CD4-positive, alpha-beta T cell treated with Interleukin-2 at 100 ng/mL for 4 hours (primary cell): ENCODE measurements around the gene DBH.

Experiments used
- DNase-seq: peaks from one replicate; pipeline ENCODE4 v3.0.0-alpha.2; 2020; ENCODE audit warnings: low spot score

Gene DBH

GRCh38 chr9:133643978-133644760 lies 8.0 kb downstream of the DBH start:
- DNase-seq = no peak

GRCh38 chr9:133645021-133645765 lies 9.0 kb downstream of the DBH start:
- no peak for DNase-seq

GRCh38 chr9:133647148-133647547 lies 11.0 kb downstream of the DBH start:
- no peak for DNase-seq

- no peak for DNase-seq
Measured at GRCh38 chr9:133647765-133648469, 11.8 kb downstream of the DBH start.

GRCh38 chr9:133649194-133649593 lies 13.0 kb downstream of the DBH start:
- DNase-seq = no peak

GRCh38 chr9:133650026-133650425 lies 13.9 kb downstream of the DBH start:
- no peak for DNase-seq

GRCh38 chr9:133653638-133654037 lies 17.5 kb downstream of the DBH start:
- DNase-seq = no peak

- no peak for DNase-seq
Measured at GRCh38 chr9:133654736-133655657, 18.8 kb downstream of the DBH start.

- DNase-seq = no peak
Measured at GRCh38 chr9:133655701-133656100, 19.5 kb downstream of the DBH start.

GRCh38 chr9:133656211-133657119 lies 20.3 kb downstream of the DBH start:
- peak; percentile 41 for DNase-seq

GRCh38 chr9:133657120-133657661 lies 21.0 kb downstream of the DBH start:
- no peak for DNase-seq

GRCh38 chr9:133658442-133659431 lies 22.6 kb downstream of the DBH start:
- no peak for DNase-seq

GRCh38 chr9:133659516-133659915 lies 23.4 kb downstream of the DBH start:
- no peak for DNase-seq

GRCh38 chr9:133661846-133662540 lies 25.8 kb downstream of the DBH start:
- no peak for DNase-seq

- no peak for DNase-seq
Measured at GRCh38 chr9:133664173-133665050, 28.2 kb downstream of the DBH start.

GRCh38 chr9:133665096-133665495 lies 28.9 kb downstream of the DBH start:
- DNase-seq = no peak

GRCh38 chr9:133665535-133665934 lies 29.4 kb downstream of the DBH start:
- DNase-seq = no peak
